Endothelial cell of umbilical vein (primary cell): ENCODE data around the gene TMBIM6. TPM values are rescaled to one million over a fixed set of nuclear protein-coding genes. Genes with fewer than 3 reads are reported as not detected.

Experiments used
- BruUV-seq: library from RNA; stranded (reverse); fragments of 400-500 nt; replicated peaks from 2 replicates; lab custom pipeline; 2021; lab: Mats Ljungman, UMichigan
- CTCF ChIA-PET: fragments of 300-600, 350-600 bp; sonication (Branson Sonifier 250); formaldehyde crosslinking; loops from one replicate; lab custom pipeline; 2021; ENCODE audit warnings: antibody characterized with exemption, inconsistent platforms; lab: Charles Lee
- POLR2A ChIA-PET: fragments of 300-600, 350-600 bp; sonication (Branson Sonifier 250); formaldehyde crosslinking; loops from one replicate; lab custom pipeline; 2021; ENCODE audit warnings: antibody characterized with exemption, inconsistent platforms; lab: Charles Lee
- DNase-seq: peaks from one replicate; pipeline ENCODE4 v3.0.0-alpha.2; 2011; ENCODE audit warnings: low read depth, low spot score
- FAIRE-seq: peaks from 2 replicates; lab custom pipeline; 2011; peaks lifted over from hg19 to GRCh38; lab: Jason Lieb, UNC
- H2AFZ ChIP-seq: 2 replicates; pipeline ENCODE4 v1.6.0; 2012; ENCODE audit warnings: low read depth, low read length, control low read depth, inconsistent platforms
- H3K27ac ChIP-seq: 2 replicates; pipeline ENCODE4 v1.5.1; 2011; ENCODE audit warnings: low read depth, mild to moderate bottlenecking, control low read depth, low read length, moderate library complexity; ENCODE audit not compliant: insufficient read depth
- H3K27me3 ChIP-seq, 2 experiments: 2 replicates each; pipeline versions ENCODE4 v1.6.0 to v1.6.1; 2011; ENCODE audit warnings: low read length in 2 of 2, mixed read lengths in 1 of 2; ENCODE audit not compliant: control insufficient read depth in 2 of 2, insufficient read depth in 2 of 2
- H3K36me3 ChIP-seq, 2 experiments: 2 replicates in 1 of 2; 3 replicates in 1 of 2; pipeline ENCODE4 v1.5.1; 2011; ENCODE audit warnings: low read length in 2 of 2, mild to moderate bottlenecking in 1 of 2, moderate library complexity in 1 of 2; ENCODE audit not compliant: control insufficient read depth in 2 of 2, insufficient read depth in 2 of 2; ENCODE audit errors: extremely low read depth in 1 of 2
- H3K4me1 ChIP-seq: 3 replicates; pipeline ENCODE4 v1.5.1; 2011; ENCODE audit warnings: mild to moderate bottlenecking, low read length; ENCODE audit not compliant: control insufficient read depth, insufficient read depth; ENCODE audit errors: extremely low read depth
- H3K4me2 ChIP-seq: 2 replicates; pipeline ENCODE4 v1.6.1; 2011; ENCODE audit warnings: low read length, control low read depth, mixed read lengths; ENCODE audit not compliant: insufficient read depth
- H3K4me3 ChIP-seq, 3 experiments: fragments of 200-600 bp in 1 of 3; sonication (generic), shearing (Covaris generic) in 1 of 3; replicated peaks in 1 of 3; 2 replicates each; pipeline ENCODE4 v1.5.1; 2011 to 2016; ENCODE audit warnings: control low read depth in 3 of 3, low read length in 3 of 3, mild to moderate bottlenecking in 2 of 3, inconsistent platforms in 1 of 3, low read depth in 1 of 3, moderate library complexity in 1 of 3; ENCODE audit not compliant: insufficient read depth in 1 of 3
- H3K79me2 ChIP-seq: 2 replicates; pipeline ENCODE4 v1.6.0; 2012; ENCODE audit warnings: low read length, inconsistent platforms; ENCODE audit not compliant: control insufficient read depth, insufficient read depth
- H3K9ac ChIP-seq: replicated peaks from 2 replicates; pipeline ENCODE3; 2011; ENCODE audit warnings: low read length, control low read depth; ENCODE audit not compliant: insufficient read depth; ENCODE audit errors: extremely low read depth
- H3K9me1 ChIP-seq: replicated peaks from 3 replicates; pipeline ENCODE4 v1.6.0; 2011; ENCODE audit warnings: mild to moderate bottlenecking, low read length; ENCODE audit not compliant: control insufficient read depth, insufficient read depth; ENCODE audit errors: extremely low read depth
- H3K9me3 ChIP-seq: replicated peaks from 2 replicates; pipeline ENCODE4 v1.5.1; 2012; ENCODE audit warnings: low read length, inconsistent platforms; ENCODE audit not compliant: control insufficient read depth, insufficient read depth
- H4K20me1 ChIP-seq: replicated peaks from 2 replicates; pipeline ENCODE3; 2011; ENCODE audit warnings: mild to moderate bottlenecking, low read length; ENCODE audit not compliant: control insufficient read depth, insufficient read depth; ENCODE audit errors: extremely low read depth
- CTCF ChIP-seq, 2 donors: IDR thresholded peaks; 1 replicate in 1 of 2; 2 replicates in 1 of 2; pipeline ENCODE4 v1.5.1; 2011; ENCODE audit warnings: low read length in 2 of 2, mild to moderate bottlenecking in 2 of 2, moderate library complexity in 2 of 2, control low read depth in 1 of 2, inconsistent platforms in 1 of 2, low read depth in 1 of 2; ENCODE audit not compliant: insufficient read depth in 1 of 2; ENCODE audit errors: extremely low read depth in 1 of 2
- EZH2 ChIP-seq: IDR thresholded peaks from 2 replicates; pipeline ENCODE4 v1.6.1; 2012; ENCODE audit warnings: borderline replicate concordance, low read depth, mild to moderate bottlenecking, moderate library complexity, low read length, inconsistent platforms; ENCODE audit not compliant: severe bottlenecking
- FOS ChIP-seq: IDR thresholded peaks from 2 replicates; pipeline ENCODE4 v1.6.1; 2011; ENCODE audit warnings: mild to moderate bottlenecking, low read length, moderate library complexity, borderline replicate concordance; ENCODE audit not compliant: insufficient read depth
- GATA2 ChIP-seq: IDR thresholded peaks from 2 replicates; pipeline ENCODE4 v1.7.0; 2011; ENCODE audit warnings: low read depth, mild to moderate bottlenecking, moderate library complexity, mixed read lengths, low read length; ENCODE audit not compliant: insufficient read length, insufficient read depth
- JUN ChIP-seq: IDR thresholded peaks from 2 replicates; pipeline ENCODE4 v1.6.1; 2011; ENCODE audit warnings: borderline replicate concordance, low read depth; ENCODE audit not compliant: insufficient read length, insufficient read depth
- MAX ChIP-seq: IDR thresholded peaks from 2 replicates; pipeline ENCODE4 v1.6.1; 2011; ENCODE audit not compliant: insufficient read depth, insufficient read length
- MYC ChIP-seq: IDR thresholded peaks from one replicate; pipeline ENCODE4 v1.6.1; 2011; ENCODE audit warnings: mild to moderate bottlenecking, low read depth, low read length
- POLR2A ChIP-seq: IDR thresholded peaks from 2 replicates; pipeline ENCODE4 v1.6.1; 2012; ENCODE audit warnings: low read depth, mild to moderate bottlenecking, control low read depth, low read length
- POLR2AphosphoS5 ChIP-seq: IDR thresholded peaks from 2 replicates; pipeline ENCODE4 v1.6.1; 2012; ENCODE audit warnings: low read depth, mild to moderate bottlenecking, control low read depth, low read length, moderate library complexity; ENCODE audit not compliant: insufficient read depth
- dilution Hi-C: fragments of 300-500 bp; cut with MboI; formaldehyde crosslinking; loops from one replicate; pipeline ENCODE4 v1.15.0; 2019; ENCODE audit warnings: low sequenced_read_pairs; ENCODE audit not compliant: extremely low pct_ligation_motif_present
- intact Hi-C: fragments of 100-400 bp; cut with micrococcal nuclease; formaldehyde crosslinking; loops from one replicate; pipeline ENCODE4 v1.10.0; 2022
- polyA plus RNA-seq, 4 experiments: library from polyadenylated mRNA; depleted of rRNA in 3 of 4; stranded (reverse) in 3 of 4; unstranded in 1 of 4; fragments of >200 nt; gene quantifications; 2 replicates each; pipeline versions ENCODE4 v1.2.1 to v1.2.3, GENCODE V29; 2011 to 2012; ENCODE audit warnings: missing spikeins in 1 of 4
- small RNA-seq: library from RNA; depleted of rRNA; stranded (forward); fragments of <200 nt; gene quantifications from one replicate; pipeline ENCODE3, GENCODE V24; 2012; ENCODE audit warnings: low replicate concordance, low read depth; ENCODE audit not compliant: insufficient read depth, insufficient read length
- total RNA-seq: library from RNA; stranded (reverse); gene quantifications from 2 replicates; pipeline ENCODE4 v1.2.3, GENCODE V29; 2021

Gene TMBIM6
- total and polyA plus RNA-seq, 2 donors (not counting 3 experiments of a cell fraction or from before 2014, with no cell fraction given), result 393 to 579 TPM

GRCh38 chr12:49813131-49813530 is 71.8 kb downstream of the TMBIM6 start:
- ChIA-PET POLR2A (no interaction called here), CTCF (no interaction called here)
- TF ChIP-seq MAX (no peak), JUN (no peak), GATA2 (no peak), EZH2 (no peak), POLR2AphosphoS5 (no peak), CTCF (IDR thresholded peaks at IDR 0.05; ENCODE audit: extremely low read depth in 1 of 2, insufficient read depth in 1 of 2, low read depth in 1 of 2, low read length in 2 of 2) (no peak), FOS (no peak), MYC (no peak), POLR2A (no peak)
- no peak overlapping the region for H3K9ac ChIP-seq
- H3K4me1 ChIP-seq, result no peaks in the 10 kb centered on the region
- H3K4me3 ChIP-seq, result no peak overlapping the region
- intact Hi-C loops (no loop called here), dilution Hi-C loops (no loop called here)
- no peak overlapping the region for H2AFZ ChIP-seq
- H3K4me2 ChIP-seq, result no peak overlapping the region
- DNase-seq (no peak), FAIRE-seq (no peak)
- peaks cover 3% of the 10 kb centered on the region for H3K79me2 ChIP-seq
- no TSS peak for BruUV-seq
- H3K27me3 ChIP-seq, result no peaks in the 10 kb centered on the region
- H3K36me3 ChIP-seq, result no peaks in the 10 kb centered on the region
- H3K9me1 ChIP-seq, result no peaks in the 10 kb centered on the region
- H4K20me1 ChIP-seq, result no peaks in the 10 kb centered on the region
- no peak overlapping the region for H3K27ac ChIP-seq
- no peaks in the 10 kb centered on the region for H3K9me3 ChIP-seq

Small RNA genes within 50 kb of the gene (small RNA-seq; reads per million reads assigned to genes)
- gene AC020612.2 (not detected), gene LSM6P2 (not detected)

Other genes starting within 250 kb of the TMBIM6 start
- 0.13 and 0.18 TPM in 2 replicates for gene KCNH3, start 202.5 kb upstream of the TMBIM6 start, total RNA-seq
- gene KCNH3, start 202.5 kb upstream of the TMBIM6 start, polyA plus RNA-seq, result 0.13 and 0.14 TPM in 2 replicates
- gene MCRS1, start 173.4 kb upstream of the TMBIM6 start, total RNA-seq, result 71.1 and 78.5 TPM in 2 replicates
- 99.3 and 110 TPM in 2 replicates for gene MCRS1, start 173.4 kb upstream of the TMBIM6 start, polyA plus RNA-seq
- 0.21 and 0.33 TPM in 2 replicates for gene FAM186B, start 135.9 kb upstream of the TMBIM6 start, total RNA-seq
- gene FAM186B, start 135.9 kb upstream of the TMBIM6 start, polyA plus RNA-seq, result 0.10 and 0.11 TPM in 2 replicates
- 9.5 and 9.9 TPM in 2 replicates for gene PRPF40B, start 118.0 kb upstream of the TMBIM6 start, total RNA-seq
- 5.4 TPM in 2 replicates for gene PRPF40B, start 118.0 kb upstream of the TMBIM6 start, polyA plus RNA-seq
- 93.2 and 93.3 TPM in 2 replicates for gene FMNL3, start 34.2 kb upstream of the TMBIM6 start, total RNA-seq
- 33.6 and 35.1 TPM in 2 replicates for gene FMNL3, start 34.2 kb upstream of the TMBIM6 start, polyA plus RNA-seq
- gene NCKAP5L, start 86.9 kb downstream of the TMBIM6 start, total RNA-seq, result 46.1 and 52.1 TPM in 2 replicates
- gene NCKAP5L, start 86.9 kb downstream of the TMBIM6 start, polyA plus RNA-seq, result 17.4 and 22.7 TPM in 2 replicates
- 2.5 and 3.1 TPM in 2 replicates for gene BCDIN3D, start 101.5 kb downstream of the TMBIM6 start, total RNA-seq
- gene BCDIN3D, start 101.5 kb downstream of the TMBIM6 start, polyA plus RNA-seq, result 1.8 TPM in 2 replicates
- gene FAIM2, start 162.3 kb downstream of the TMBIM6 start, total RNA-seq, result 0.12 TPM in 1 of 2 replicates, not detected in the other
- 0.01 and 0.22 TPM in 2 replicates for gene FAIM2, start 162.3 kb downstream of the TMBIM6 start, polyA plus RNA-seq
- not detected in 2 replicates for gene AQP2, start 209.2 kb downstream of the TMBIM6 start, total RNA-seq
- not detected in 2 replicates for gene AQP2, start 209.2 kb downstream of the TMBIM6 start, polyA plus RNA-seq
- 0.67 and 0.95 TPM in 2 replicates for gene AQP5, start 220.3 kb downstream of the TMBIM6 start, total RNA-seq
- 2.3 and 2.7 TPM in 2 replicates for gene AQP5, start 220.3 kb downstream of the TMBIM6 start, polyA plus RNA-seq
- not detected in 2 replicates for gene AQP6, start 231.4 kb downstream of the TMBIM6 start, total RNA-seq
- 0.04 TPM in 1 of 2 replicates, not detected in the other for gene AQP6, start 231.4 kb downstream of the TMBIM6 start, polyA plus RNA-seq